HG02885 (cell line): ENCODE measurements around the gene ARIH2.

ENCODE experiments used
- ATAC-seq: cut with Tn5 transposase; IDR thresholded peaks from one replicate; pipeline ENCODE4 v1.9.1; 2021; ENCODE audit warnings: mild to moderate bottlenecking; ENCODE audit not compliant: unreplicated experiment, poor library complexity

ARIH2 gene

GRCh38 chr3:49028673-49029562 lies 110.3 kb downstream of the ARIH2 start, which contains the start of gene IMPDH2:
TSS of gene IMPDH2 (minus strand) at chr3:49029398. CDS start at chr3:49029350, 48 bp downstream.
- peak; percentile 89 for ATAC-seq

GRCh38 chr3:49029563-49029884 lies 110.9 kb downstream of the ARIH2 start:
- ATAC-seq = no peak

- ATAC-seq = no peak
Measured at GRCh38 chr3:49030321-49030720, 111.7 kb downstream of the ARIH2 start.

GRCh38 chr3:49032646-49033304 lies 114.1 kb downstream of the ARIH2 start:
- ATAC-seq = no peak

- ATAC-seq = no peak
Measured at GRCh38 chr3:49034650-49035049, 116.0 kb downstream of the ARIH2 start.

GRCh38 chr3:49035281-49035680 lies 116.6 kb downstream of the ARIH2 start:
- ATAC-seq = no peak
